Activated CD4-positive, alpha-beta T cell treated with anti-CD3 and anti-CD28 coated beads, Interleukin-2, amount 50 U/mL, for 4 hours (primary cell): ENCODE measurements around the gene ASTN2.

Experiments used
- DNase-seq, 2 experiments: peaks; one replicate each; pipeline ENCODE4 v3.0.0-alpha.2; 2020

ASTN2 gene

DNA sequence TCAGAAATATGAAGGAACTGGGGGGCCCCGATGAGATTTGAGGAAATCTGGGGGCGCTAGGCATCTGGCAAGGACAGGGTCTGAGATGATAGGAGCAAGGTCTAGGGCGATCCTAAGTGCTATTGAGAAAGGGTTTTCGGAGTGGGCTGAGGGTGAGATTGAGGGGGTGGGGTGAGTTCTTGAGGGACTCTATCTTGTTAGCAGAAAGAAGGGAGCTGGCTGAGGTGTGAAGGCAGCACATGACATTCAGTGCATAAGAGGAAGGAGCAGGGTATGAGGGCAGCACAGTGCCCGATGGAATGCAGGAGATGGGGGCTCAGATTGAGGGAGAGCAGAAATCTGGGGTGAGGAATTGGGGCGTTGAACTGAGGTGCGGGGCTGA is 727.1 kb downstream of the ASTN2 start:
- no peak for DNase-seq

DNA sequence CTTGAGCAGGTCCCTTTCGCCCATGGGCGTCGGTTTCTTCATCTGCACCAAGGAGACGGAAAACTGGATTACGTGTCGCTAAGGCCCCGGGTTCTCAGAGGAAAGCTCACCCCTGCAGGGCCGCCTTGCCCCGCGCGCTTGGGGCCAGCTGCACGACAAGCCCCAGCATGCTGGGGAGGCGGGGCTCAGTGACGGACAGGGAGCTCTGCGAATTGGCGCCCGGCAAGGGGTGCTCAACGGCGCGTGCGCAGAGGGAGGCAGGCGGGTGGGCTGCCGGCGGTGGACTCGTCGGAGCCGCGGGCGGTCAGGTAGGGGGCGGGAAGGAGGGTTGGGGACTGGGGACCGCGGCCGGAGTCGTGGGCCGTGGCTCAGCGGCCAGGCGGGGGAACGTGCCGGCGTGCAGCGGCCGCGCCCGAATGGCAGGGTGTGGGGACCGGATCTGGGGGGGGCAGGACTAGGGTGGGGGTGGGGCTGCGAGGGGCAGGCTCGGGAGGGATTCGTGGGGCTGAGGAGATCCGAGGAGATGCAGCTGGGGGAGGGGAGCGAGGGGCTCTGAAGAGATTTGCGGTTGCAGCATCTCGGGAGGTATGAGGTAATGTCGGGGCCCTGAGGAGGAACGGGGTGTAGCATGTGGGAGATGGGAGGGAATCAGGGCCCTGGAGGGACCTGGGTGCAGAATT is 727.6 kb downstream of the ASTN2 start, which contains the start of gene TRIM32:
Gene TRIM32, plus strand, starts transcription at position 232 of the 680 bp plus-strand sequence. CDS start 10,438 bp downstream, outside the sequence.
- peak; percentile 91 to 92 for DNase-seq

DNA sequence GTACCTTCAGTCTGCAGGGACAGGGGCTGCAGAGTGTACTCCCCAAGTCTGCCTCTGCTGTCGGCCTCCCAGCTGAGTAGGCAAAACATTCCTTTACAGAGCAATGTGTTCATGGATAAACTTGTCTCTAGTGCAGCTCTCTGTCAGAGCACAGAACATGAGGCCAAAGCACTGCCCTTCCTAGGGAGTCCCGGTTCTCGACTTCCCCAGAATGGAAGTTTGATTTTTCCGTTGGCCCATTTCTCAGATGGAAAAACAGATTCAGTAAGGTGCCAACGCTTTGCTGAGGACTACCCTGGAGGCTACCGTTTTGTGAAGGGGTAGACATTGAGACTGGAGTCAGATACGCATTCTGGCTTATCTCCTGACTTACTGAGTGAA is 728.2 kb downstream of the ASTN2 start:
- DNase-seq, result no peak

DNA sequence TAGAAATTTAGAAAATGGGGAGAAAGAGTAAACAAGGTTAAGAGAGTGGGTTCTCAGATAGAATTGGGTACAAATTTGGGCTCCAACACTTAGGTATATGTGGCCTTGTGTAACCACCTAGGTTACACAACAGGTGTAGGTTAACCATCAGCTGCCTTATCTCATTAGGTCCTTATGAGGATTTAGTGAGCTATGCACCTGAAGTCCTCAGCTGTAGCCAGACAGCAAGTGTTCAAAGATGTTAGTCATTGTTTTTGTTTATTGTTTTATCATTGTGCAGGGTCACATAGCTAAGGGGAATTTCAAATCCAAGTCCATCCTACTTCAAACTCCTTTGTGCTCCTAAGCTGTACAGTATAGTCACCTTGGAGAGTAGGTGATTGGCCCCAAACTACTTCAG is 728.7 kb downstream of the ASTN2 start:
- no peak for DNase-seq

DNA sequence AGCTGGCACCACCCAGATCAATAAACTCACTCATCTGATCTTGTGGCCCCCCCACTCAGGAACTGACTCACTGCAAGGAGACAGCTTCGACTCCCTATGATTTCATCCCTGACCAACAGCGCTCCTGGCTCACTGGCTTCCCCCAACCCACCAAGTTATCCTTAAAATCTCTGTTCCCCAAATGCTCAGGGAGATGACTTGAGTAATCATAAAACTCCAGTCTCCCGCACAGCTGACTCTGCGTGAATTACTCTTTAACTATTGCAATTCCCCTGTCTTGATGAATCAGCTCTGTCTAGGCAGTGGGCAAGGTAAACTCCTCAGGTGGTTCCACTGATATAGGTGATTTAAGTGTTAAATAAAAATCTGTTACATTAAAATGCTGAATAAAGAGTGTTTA is 729.7 kb downstream of the ASTN2 start:
- DNase-seq, result no peak

DNA sequence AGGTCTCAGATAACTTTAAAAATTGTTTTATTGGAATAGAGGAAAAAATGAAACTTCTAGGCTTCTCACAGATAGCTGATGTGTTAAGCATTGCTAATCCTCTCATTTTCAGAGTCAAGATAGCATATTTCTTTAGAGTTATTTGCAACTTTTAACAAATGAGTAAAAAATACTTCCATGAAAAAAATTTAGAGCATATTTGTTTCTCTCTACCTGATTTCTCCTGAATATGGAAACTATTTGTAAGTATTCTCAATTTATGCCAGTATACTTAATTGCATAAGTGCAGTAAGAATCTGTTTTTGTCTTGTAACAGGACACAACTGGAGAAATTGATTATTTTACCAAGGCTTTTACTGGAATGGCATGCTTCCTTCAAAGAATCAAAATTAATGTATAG is 731.3 kb downstream of the ASTN2 start:
- DNase-seq, result no peak

DNA sequence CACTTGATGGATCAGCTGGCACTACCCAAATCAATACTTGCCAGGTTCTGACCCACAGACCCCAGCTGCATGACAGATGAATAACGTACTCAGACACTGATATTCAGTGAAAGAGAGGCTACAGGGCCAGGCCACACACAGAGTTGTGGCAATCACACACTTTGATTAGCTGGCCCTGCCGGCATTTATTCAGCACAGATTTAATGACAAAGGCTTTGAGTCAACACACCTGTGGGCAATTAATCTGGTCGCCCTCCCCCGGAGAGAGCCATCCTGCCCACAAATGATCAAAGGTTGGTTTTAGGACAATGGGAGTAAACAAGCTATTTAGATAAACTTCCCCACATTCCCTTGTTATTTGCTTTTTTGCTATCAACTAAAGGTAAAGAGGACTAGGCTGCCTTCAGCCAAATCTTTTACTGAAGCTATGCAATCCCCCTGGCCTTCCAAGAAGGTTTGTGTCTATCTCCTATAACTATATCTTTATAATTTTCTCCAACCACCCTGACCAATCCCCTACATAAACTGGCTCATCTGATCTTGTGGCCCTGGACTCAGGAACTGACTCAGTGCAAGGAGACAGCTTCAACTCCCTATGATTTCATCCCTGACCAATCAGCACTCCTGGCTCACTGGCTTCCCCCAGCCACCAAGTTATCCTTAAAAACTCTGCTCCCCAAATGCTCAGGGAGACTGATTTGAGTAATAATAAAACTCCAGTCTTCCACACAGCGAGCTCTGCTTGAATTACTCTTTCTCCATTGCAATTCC is 740.5 kb downstream of the ASTN2 start:
- DNase-seq, result no peak

DNA sequence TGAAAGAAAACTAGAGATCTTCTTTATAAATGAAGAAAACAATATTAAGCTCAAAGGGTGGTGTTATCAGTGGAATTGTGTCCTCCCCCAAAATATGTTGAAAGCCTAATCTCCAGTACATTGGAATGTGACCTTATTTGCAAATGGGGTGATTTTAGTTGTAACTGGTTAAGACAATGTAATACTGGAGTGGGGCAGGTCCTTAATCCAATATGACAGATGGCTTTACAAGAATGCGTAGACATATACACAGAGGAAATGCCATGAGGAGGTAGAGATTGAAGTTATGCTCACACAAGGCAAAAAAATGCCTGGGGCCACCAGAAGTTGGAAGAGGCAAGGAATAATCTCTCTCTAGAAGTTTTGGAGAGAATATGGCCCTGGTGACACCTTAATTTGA is 741.5 kb downstream of the ASTN2 start:
- no peak for DNase-seq

DNA sequence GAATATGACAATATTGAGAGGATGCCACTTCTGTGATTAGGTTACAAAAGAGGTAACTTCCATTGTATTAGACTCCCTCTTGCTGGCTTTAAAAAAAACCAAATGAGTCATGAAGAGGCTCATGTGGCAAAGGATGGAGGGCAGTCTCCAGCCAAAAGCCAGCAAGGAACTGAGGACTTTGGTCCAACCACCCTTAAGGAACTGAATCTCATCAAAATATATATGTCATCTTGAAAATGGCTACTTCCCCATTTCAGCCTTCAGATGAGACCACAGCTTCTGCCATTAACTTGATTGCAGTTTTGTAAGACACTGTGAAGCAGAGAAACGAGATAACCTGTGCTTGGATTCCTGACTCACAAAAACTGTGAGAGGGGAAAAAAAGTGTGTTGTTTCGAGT is 743.3 kb downstream of the ASTN2 start:
- DNase-seq, result no peak

DNA sequence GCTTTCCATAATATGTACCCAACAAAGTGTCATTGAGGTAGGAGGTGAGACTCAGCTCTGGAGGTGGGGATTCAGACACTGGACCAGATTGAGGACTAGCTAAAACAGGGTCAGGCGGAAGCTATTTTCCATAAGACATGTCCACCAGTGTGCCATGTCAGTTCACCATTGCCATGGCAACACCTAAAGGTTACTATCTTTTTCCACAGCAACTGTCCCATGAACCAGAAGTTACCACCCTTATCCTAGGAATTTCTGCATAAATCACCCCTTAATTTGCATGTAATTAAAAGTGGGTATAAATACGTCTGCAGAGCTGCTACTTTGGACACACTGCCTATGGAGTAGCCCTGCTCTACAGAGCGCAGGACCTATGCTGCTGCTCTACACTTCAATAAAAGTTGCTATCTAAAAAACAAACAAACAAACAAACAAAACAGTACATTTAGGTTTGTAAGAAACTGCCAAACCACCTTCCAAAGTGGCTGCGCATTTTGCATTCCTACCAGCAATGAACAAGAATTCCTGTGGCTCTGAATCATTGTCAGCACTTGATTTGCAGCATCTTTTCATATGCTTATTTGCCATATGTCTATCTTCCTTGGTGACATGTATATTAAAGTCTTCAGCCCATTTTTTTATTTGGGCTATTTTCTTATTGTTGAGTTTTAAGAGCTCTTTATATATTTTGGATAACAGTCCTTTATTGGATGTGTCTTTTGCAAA is 745.7 kb downstream of the ASTN2 start:
- DNase-seq, result no peak

DNA sequence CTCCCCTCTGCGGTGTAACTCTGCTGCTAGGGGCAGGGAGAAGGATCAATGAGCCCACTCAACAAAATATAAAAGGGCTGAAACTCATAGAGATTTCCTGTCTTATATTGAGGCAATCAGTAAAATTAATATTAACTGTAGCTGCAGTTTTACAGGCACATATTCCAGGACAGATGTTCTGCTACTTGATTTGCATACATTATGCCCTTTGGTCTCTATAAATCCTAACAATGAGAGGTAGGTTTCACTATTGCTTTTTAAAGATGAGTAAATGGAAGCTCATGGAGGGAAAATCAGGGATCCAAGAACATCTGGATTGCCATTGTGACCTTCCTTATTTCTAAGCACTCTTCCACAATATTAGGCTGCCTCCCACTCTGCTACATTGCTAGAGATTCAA is 751.3 kb downstream of the ASTN2 start:
- no peak for DNase-seq

DNA sequence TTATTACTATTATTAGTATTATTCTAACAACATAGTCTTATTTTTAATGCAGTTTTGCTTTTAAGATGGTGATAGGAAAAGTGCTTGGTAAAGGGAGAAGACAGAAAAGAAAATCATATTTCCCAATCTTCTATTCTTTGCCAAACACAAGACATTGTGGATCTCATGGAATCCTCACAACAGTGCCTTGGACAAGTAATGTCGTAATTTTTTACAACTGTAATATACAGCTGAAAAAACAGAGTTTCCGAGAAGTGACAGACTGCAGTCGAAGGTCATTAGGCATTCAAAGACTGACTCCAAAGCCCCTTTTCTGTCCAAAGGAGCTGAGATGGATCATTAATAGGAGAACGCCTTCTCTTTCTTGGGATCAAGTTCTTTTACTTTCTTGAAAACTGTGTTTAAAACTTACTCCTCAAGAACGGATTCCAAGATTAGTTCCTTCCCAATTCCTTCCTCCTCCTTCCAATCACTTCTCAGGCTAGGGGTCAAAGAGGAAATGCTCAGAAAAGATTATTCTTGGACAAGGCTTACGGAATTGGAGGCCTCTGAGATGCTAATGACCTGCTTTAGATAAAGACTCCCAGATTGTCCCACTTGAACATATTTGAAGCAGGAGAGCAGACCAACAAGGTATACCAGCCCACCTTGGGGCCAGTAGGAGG is 752.1 kb downstream of the ASTN2 start:
- no peak for DNase-seq

DNA sequence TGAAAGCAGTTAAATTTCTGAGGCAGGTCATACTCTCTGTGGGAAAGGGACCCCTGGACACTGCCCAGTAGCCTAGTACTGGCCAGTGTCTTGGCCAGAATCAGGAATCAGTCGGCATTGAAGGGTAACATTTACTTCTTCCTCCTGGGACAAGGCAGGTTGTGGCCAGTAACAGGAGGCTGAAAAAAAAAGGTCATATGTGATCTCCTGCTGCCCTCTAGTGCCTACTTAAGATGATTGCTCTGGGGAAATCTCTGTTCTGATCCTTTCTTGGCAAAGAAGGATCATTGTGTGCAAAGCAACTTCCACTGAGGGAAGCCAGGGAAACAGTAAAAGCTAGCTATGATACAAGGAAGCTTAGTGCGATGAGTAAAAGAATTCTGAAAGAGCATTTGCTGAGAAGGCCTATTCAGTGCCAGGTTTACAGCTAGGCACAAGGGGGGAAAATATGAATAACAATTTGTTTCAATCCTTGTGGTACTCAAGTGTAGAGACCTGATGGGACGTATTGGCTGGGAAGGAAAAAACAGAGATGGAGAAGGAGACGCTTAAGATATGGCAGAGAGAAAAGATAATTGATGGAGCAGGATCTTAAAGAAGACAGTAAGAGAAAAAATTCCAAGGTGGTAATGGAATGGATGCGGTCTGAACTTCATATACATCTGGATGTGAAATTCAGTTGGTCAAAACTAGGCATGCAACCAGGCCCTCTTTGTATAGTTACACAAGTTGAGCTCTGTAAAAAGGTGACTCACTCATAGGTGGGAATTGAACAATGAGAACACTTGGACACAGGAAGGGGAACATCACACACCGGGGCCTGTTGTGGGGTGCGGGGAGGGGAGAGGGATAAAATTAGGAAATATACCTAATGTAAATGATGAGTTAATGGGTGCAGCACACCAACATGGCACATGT is 753.6 kb downstream of the ASTN2 start:
- no peak for DNase-seq

DNA sequence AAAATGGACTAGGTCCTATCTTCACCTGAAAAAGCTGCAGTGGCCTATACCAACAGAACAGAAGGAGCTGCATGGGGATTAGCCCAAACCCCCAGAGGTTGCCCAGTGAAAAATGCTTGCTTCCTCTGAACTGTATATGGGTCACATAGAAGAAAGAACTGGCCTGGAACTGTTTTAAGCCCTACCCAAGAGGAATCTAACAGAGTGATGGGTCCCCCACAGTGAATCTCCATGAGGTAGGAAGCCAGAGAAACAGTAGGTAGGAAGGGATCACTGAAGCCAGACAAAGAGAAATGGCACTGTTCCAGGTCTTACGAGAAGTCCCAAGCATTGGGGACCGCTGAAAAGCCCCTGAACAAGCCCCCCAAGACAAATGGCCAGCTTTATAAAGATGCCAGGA is 756.6 kb downstream of the ASTN2 start:
- DNase-seq, result no peak

DNA sequence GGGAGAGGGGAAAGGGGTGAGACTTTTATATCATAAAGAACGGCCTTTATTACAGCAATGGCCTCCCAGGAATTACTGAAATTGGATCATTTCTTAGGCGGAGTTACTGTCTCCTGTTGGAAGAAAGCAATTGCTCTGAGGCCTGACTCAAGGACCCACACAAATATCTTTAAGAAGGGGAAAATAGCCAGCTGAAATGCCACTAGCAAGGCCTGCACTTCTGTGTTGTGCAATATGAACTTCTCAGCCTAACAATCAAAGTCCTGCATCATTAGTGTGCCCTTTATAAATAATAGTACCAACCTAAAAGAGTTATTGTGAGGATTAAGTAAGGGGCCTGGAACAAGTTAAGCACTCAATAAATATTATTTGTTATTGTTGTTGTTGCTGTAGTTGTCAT is 757.9 kb downstream of the ASTN2 start:
- no peak for DNase-seq

DNA sequence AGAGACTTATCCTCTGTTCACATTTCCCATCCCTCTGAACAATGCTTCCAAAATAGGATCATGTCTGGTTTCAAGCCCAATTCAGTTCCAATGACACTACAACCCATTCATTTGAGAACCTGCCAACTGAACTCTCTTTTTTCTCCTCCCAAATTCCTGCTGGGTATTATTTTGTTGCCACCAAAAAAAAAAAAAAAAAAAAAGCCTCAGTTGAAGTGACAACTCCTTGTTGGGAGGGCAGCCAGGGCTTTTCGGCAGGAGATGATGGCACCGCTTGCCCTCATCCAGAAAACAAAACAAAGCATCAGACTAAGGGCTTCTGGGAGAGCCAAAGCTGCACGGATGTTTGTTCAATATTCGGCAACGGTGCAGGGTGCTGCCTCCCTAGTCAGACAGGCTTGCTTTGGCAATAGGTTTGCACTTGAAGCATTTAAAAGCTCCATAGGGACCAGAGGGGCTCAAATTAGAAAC is 758.3 kb downstream of the ASTN2 start:
- DNase-seq, result no peak

DNA sequence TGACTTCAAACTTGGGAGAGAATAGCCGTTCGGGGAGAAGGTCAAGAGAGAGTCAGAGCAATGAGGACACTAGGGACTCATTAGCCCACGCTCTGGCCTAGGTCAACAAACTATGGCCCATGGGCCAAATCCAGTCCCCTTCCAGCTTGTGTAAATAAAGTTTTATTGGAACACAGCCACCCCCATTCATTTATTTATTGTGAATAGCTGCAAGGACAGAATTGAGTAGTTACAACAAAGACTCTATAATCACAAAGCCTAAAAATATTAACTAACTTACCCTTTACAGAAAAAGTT is 760.9 kb downstream of the ASTN2 start:
- DNase-seq, result no peak

DNA sequence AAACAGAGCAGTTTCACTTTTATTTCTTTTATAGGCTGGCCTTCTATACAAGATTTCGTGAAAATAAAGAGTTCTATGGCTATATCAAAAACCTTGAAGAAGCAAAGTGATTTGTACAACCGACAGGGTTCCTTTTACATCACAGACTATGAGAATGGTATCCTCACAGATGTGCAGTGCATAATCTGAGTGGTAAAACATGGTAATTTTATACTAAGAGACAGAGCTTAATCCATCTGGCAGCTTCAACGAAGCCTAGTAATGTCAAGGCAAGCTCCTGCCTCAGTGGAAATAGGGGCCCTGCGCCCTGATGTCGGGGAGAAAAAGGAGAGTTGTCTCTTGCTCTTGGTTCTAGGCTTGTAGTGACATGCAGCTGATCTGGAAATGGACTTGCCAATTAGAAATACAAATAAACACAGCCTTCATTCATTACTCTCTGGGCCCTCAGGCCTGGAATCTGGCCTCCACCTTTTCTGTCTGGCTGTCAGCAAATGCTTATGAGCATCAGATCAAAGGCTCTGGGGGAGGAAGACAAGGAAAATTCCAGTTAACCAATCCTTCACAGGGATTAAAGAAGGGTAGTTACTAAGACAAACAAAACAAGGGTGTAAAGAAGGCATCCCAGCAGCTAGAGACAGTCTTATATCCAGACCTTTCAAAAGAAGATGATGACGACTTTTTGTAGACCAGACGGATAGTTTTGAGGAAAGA is 761.4 kb downstream of the ASTN2 start:
- DNase-seq, result no peak

DNA sequence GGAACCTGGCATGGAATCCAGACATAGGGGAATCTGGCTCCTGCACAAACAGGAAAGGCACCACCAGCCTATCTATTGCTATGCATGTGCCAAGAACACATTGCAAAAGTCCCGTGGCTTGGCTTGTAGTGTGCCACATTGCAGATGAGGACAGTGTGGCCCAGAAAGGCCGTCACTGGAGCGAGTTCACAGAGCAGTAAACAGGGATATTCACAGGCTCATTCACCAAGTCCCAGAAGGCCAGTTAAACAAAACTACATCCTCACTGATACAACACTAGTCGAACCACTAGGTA is 767.4 kb downstream of the ASTN2 start:
- DNase-seq, result no peak

DNA sequence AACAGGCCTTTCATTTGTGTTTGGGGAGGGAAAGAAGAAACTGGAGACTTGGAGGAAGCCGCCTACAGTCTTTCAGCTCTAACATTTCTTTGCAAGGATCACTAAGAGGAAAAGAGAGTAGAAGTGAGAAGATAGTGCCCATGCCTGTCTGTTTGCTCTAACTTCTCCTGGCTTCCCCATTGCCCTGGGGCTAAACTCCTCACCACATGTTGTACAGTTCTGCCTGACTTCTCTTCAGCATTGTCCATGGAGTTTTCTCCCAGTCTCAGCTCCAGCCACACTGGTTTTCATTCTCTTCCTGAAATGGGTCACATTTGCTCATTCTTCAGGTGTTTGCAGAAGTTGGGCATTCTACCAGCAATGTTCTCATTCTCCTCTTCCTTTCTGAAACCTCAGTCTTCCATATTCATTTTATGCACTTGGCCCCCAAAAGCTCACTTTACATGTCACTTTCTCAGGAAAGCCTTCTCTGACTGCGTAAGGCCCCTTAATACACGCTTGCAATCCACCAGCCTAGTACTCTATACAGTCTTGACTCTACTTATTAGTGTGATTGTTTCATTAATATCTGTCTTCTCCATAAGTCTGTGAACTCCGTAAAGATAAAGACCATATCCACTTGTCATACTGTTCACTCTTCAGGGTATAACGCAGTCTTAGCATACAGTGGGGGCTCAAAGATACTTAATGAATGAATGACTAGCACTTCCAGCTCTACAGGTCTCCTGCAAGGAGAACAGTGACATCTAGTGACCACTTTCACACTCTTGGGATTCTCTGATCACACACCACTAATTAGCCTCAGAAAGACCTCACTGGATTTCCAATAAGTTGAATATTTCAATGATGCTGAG is 768.0 kb downstream of the ASTN2 start:
- DNase-seq, result no peak

DNA sequence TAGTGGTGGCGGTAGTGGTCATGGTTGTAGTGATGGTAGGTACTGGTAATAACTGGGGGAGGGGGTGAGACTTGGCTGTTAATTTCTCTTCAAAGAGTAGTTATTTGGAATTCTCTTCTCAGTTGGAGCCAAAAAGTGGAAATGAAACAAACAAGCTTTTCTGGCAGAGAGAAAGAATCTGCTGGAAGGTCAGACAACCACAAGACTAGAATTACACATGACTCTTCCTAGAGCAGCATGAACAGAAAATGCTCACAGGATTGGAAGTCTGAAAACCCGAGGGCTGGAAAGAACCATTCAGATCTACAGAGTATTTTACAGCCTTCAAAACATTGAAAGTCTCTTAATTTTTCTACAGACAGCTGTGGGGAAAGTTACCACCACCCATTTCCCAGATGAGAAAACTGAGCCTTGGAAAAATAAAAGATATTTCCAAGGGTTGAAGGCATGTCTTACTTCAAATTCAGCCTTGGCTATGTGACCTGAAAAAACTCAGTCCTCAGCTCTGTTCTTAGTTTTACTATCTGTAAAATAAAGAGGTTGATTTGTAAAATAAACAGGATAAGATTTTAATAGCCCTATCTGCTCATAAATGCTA is 770.7 kb downstream of the ASTN2 start:
- DNase-seq, result no peak
